ENCODE data around the gene PDE6G.
A peak's percentile ranks its signal among the peaks of the same experiment; 100 is the strongest.
"Not testable (repeated sequence)": the region's sequence is repeated elsewhere in the genome, so short reads cannot be mapped to it uniquely, and the experiment has no call there.

Gene PDE6G

GRCh38 chr17:81630274-81630673, 26.1 kb downstream of the PDE6G start:
- no peak for DNase-seq

- DNase-seq, result no peak
Observed at GRCh38 chr17:81621494-81622130, 34.7 kb downstream of the PDE6G start.

GRCh38 chr17:81618307-81618706, 38.0 kb downstream of the PDE6G start:
- not testable (repeated sequence) for DNase-seq

GRCh38 chr17:81616877-81617276, 39.5 kb downstream of the PDE6G start:
- no peak for DNase-seq

- DNase-seq, result no peak
Observed at GRCh38 chr17:81615401-81615930, 40.9 kb downstream of the PDE6G start.

GRCh38 chr17:81612172-81612970, 44.0 kb downstream of the PDE6G start:
- no peak for DNase-seq

- no peak for DNase-seq
Observed at GRCh38 chr17:81609541-81610311, 46.6 kb downstream of the PDE6G start.

GRCh38 chr17:81608605-81609004, 47.7 kb downstream of the PDE6G start:
- DNase-seq, result no peak

GRCh38 chr17:81608082-81608481, 48.3 kb downstream of the PDE6G start:
- no peak for DNase-seq

GRCh38 chr17:81607431-81607830, 48.9 kb downstream of the PDE6G start:
- DNase-seq, result peak; percentile 22

GRCh38 chr17:81603846-81604610, 52.3 kb downstream of the PDE6G start:
- DNase-seq, result no peak

GRCh38 chr17:81601525-81602120, 54.7 kb downstream of the PDE6G start:
- DNase-seq, result peak; percentile 77
